Measurements from ENCODE around the gene VSIG4. TPM values are rescaled to one million over a fixed set of nuclear protein-coding genes. Genes with fewer than 3 reads are reported as not detected.
A peak's percentile ranks its signal among the peaks of the same experiment; 100 is the strongest.

Gene VSIG4
- total RNA-seq, 2 donors from 2014 or later, result 14.8 to 38.9 TPM

- intact Hi-C loops (cut with DNase I), result no loop called here
- DNase-seq (peak in 1 of 4 donors; percentile 33), ATAC-seq (no peak)
- H3K36me3 ChIP-seq (replicated peaks in 1 of 2; ENCODE audit: insufficient read depth in 1 of 2, low read depth in 2 of 2), result no peaks in the 10 kb centered on the region
- TF ChIP-seq CTCF (IDR thresholded peaks at IDR 0.05), result peak in 4 of 7 experiments; percentile 11 to 41 (median 28)
- no peak for TF ChIP-seq POLR2A (IDR thresholded peaks at IDR 0.05)
- no peak overlapping the region for H3K4me3 ChIP-seq
- WGBS, 2 donors, result 35 to 48% methylated on average over 6 to 7 of the region's 7 CpGs
- no peaks in the 10 kb centered on the region for H3K9me3 ChIP-seq
- no peaks in the 10 kb centered on the region for H3K27me3 ChIP-seq
- no peak overlapping the region for H3K27ac ChIP-seq
- H3K4me1 ChIP-seq, result no peaks in the 10 kb centered on the region
These were observed 9.2 kb downstream of the VSIG4 start for GRCh38 chrX:66030505-66031317.

- WGBS, 2 donors, result 35 to 55% methylated on average over 1 to 2 of the region's 2 CpGs
- H3K27ac ChIP-seq, result no peak overlapping the region
- no peaks in the 10 kb centered on the region for H3K9me3 ChIP-seq
- H3K27me3 ChIP-seq, result no peaks in the 10 kb centered on the region
- H3K4me1 ChIP-seq, result no peaks in the 10 kb centered on the region
- no peak for ATAC-seq
- intact Hi-C loops (cut with DNase I), result no loop called here
- no peak overlapping the region for H3K4me3 ChIP-seq
- TF ChIP-seq POLR2A (IDR thresholded peaks at IDR 0.05) (no peak), CTCF (IDR thresholded peaks at IDR 0.05) (no peak)
- no peak for DNase-seq
- no peaks in the 10 kb centered on the region for H3K36me3 ChIP-seq (replicated peaks in 1 of 2; ENCODE audit: insufficient read depth in 1 of 2, low read depth in 2 of 2)
These were observed 10.9 kb downstream of the VSIG4 start for GRCh38 chrX:66028936-66029335.

- no peak overlapping the region for H3K4me3 ChIP-seq
- no peaks in the 10 kb centered on the region for H3K27me3 ChIP-seq
- H3K36me3 ChIP-seq (replicated peaks in 1 of 2; ENCODE audit: insufficient read depth in 1 of 2, low read depth in 2 of 2), result no peaks in the 10 kb centered on the region
- ATAC-seq (no peak), DNase-seq (no peak)
- intact Hi-C loops (cut with DNase I), result no loop called here
- no peak for TF ChIP-seq CTCF (IDR thresholded peaks at IDR 0.05)
- TF ChIP-seq POLR2A (IDR thresholded peaks at IDR 0.05), result no peak
- H3K27ac ChIP-seq, result no peak overlapping the region
- no peaks in the 10 kb centered on the region for H3K9me3 ChIP-seq
- 39 to 45% methylated on average over 2 of the region's 2 CpGs for WGBS, 2 donors
- no peaks in the 10 kb centered on the region for H3K4me1 ChIP-seq
These were observed 15.3 kb downstream of the VSIG4 start for GRCh38 chrX:66024570-66024969.

- Histone ChIP-seq H3K4me1 (no peaks in the 10 kb centered on the region), H3K27ac (no peak overlapping the region), H3K36me3 (replicated peaks in 1 of 2; ENCODE audit: insufficient read depth in 1 of 2, low read depth in 2 of 2) (no peaks in the 10 kb centered on the region), H3K9me3 (no peaks in the 10 kb centered on the region), H3K27me3 (no peaks in the 10 kb centered on the region), H3K4me3 (no peak overlapping the region)
- ATAC-seq, result no peak
- DNase-seq, result no peak
- intact Hi-C loops (cut with DNase I), result no loop called here
- 13 to 45% methylated on average over 1 of the region's 1 CpG for WGBS, 2 donors
- TF ChIP-seq POLR2A (IDR thresholded peaks at IDR 0.05) (no peak), CTCF (IDR thresholded peaks at IDR 0.05) (no peak)
These were observed 15.8 kb downstream of the VSIG4 start for GRCh38 chrX:66024092-66024467.

Data from body of pancreas (tissue), 4 donors.